HG02970 (cell line): ENCODE measurements around the gene TMEM178B.
"Not testable (repeated sequence)": the region's sequence is repeated elsewhere in the genome, so short reads cannot be mapped to it uniquely, and the experiment has no call there.

ENCODE experiments used
- ATAC-seq: cut with Tn5 transposase; IDR thresholded peaks from one replicate; pipeline ENCODE4 v1.9.1; 2021; ENCODE audit warnings: mild to moderate bottlenecking, moderate library complexity, moderate number of reproducible peaks; ENCODE audit not compliant: unreplicated experiment, low FRiP score

The TMEM178B gene

GRCh38 chr7:141073641-141074161 is at the start of gene TMEM178B:
TMEM178B (plus strand) TSS chr7:141074064.
- no peak for ATAC-seq

GRCh38 chr7:141024668-141025067 is 49.2 kb upstream of the TMEM178B start:
- ATAC-seq: no peak

- no peak for ATAC-seq
Measured at GRCh38 chr7:141027043-141027442, 46.8 kb upstream of the TMEM178B start.

GRCh38 chr7:141028767-141029166 is 45.1 kb upstream of the TMEM178B start:
- no peak for ATAC-seq

GRCh38 chr7:141032539-141033323 is 41.1 kb upstream of the TMEM178B start:
- not testable (repeated sequence) for ATAC-seq

- not testable (repeated sequence) for ATAC-seq
Measured at GRCh38 chr7:141038100-141038499, 35.8 kb upstream of the TMEM178B start.

GRCh38 chr7:141039376-141039775 is 34.5 kb upstream of the TMEM178B start:
- no peak for ATAC-seq

GRCh38 chr7:141042222-141043193 is 31.4 kb upstream of the TMEM178B start:
- no peak for ATAC-seq

GRCh38 chr7:141043616-141044015 is 30.2 kb upstream of the TMEM178B start:
- ATAC-seq: no peak

GRCh38 chr7:141045126-141045841 is 28.6 kb upstream of the TMEM178B start:
- no peak for ATAC-seq

GRCh38 chr7:141045842-141046620 is 27.8 kb upstream of the TMEM178B start:
- no peak for ATAC-seq

GRCh38 chr7:141053626-141054025 is 20.2 kb upstream of the TMEM178B start:
- ATAC-seq: no peak

- no peak for ATAC-seq
Measured at GRCh38 chr7:141055146-141055545, 18.7 kb upstream of the TMEM178B start.

- ATAC-seq: no peak
Measured at GRCh38 chr7:141057788-141058187, 16.1 kb upstream of the TMEM178B start.

GRCh38 chr7:141067856-141068255 is 6.0 kb upstream of the TMEM178B start:
- ATAC-seq: not testable (repeated sequence)

GRCh38 chr7:141071260-141071854 is 2.5 kb upstream of the TMEM178B start:
- no peak for ATAC-seq

- no peak for ATAC-seq
Measured at GRCh38 chr7:141071855-141072547, 1.9 kb upstream of the TMEM178B start.

- no peak for ATAC-seq
Measured at GRCh38 chr7:141072548-141073172, 1.2 kb upstream of the TMEM178B start.
